Right renal pelvis (tissue), 4 donors: ENCODE results near the gene LAMB3. TPM values are rescaled to one million over a fixed set of nuclear protein-coding genes. Genes with fewer than 3 reads are reported as not detected.

ENCODE experiments used
- DNase-seq, 4 donors: peaks; one replicate each; pipeline ENCODE4 v3.0.0-alpha.2; 2013; ENCODE audit warnings: low read depth in 4 of 4, low spot score in 3 of 4, missing footprints in 1 of 4
- polyA plus RNA-seq, 4 donors: library from polyadenylated mRNA; unstranded; fragments of 120-200 nt; gene quantifications; one replicate each; pipeline ENCODE4 v1.2.1, GENCODE V29; 2013; ENCODE audit not compliant: insufficient read length in 4 of 4

LAMB3 gene
- polyA plus RNA-seq, 4 donors: 0.93 to 1.8 (median 1.7) TPM

- DNase-seq: no peak
Measured at GRCh38 chr1:209635850-209636249, 16.4 kb downstream of the LAMB3 start.

DNA sequence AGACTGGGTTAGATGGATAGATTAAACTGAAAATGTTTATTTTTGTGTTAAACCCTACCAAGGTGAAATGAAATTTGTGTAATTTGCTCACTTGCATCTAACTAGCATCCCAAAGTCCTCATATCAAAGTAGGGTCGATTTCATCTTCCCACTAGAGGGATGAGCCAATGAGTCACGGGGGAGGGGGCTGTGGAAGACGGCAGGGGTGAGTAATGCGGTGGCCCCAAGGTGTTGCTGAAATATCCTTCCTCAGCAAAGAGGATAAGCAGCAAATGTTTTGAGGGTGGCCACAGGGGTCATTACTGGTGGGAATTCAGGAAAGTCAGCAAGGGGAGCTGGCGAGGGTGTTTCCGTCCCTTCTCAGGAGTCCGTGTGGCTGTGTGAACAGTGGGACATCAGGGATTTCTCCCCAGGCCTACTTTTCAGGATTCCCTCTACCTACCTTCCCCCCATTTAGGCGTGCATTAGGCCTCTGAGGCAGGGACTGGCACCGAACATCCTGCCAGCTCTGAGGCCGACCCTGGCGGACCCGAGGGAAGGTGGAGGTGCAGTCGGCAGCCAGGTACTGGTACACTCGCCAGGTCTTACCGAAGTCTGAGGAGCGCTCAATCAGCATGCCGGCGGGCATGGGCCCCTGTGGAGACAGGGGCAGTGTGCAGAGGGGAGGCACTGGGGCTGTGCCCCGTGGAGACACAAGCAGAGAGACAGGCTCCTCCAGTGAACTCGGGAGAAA is 18.1 kb downstream of the LAMB3 start:
- no peak for DNase-seq

GRCh38 chr1:209633335-209633997 is 18.8 kb downstream of the LAMB3 start:
- no peak for DNase-seq

GRCh38 chr1:209630383-209631225 is 21.6 kb downstream of the LAMB3 start:
- DNase-seq: no peak

- no peak for DNase-seq
Measured at GRCh38 chr1:209629621-209630382, 22.4 kb downstream of the LAMB3 start.

GRCh38 chr1:209628618-209629299 is 23.5 kb downstream of the LAMB3 start:
- DNase-seq: no peak

DNA sequence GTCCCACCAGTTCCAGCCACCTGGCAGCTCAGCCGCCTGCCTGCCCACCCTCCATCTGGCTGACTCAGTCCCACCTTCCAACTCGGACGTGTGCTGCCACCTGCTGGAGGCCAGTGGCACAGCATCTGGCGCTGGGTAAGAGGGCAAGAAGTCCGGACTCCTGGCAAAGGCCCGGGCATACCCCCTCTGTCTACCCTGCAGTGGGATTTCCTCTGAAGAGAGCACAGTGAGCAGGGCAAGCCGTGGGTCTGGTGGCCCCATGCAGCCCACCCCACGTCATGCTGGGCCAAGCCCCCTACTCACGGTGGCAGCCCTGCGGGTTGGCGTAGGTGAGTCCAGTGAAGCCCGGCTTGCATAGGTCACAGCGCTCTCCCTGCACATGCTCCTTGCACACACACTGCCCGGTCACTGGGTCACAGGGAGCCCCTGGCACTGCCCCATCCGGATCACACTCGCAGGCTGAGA is 24.5 kb downstream of the LAMB3 start:
- DNase-seq: peak in 3 of 4 donors; percentile 65 to 71 (median 65)

DNA sequence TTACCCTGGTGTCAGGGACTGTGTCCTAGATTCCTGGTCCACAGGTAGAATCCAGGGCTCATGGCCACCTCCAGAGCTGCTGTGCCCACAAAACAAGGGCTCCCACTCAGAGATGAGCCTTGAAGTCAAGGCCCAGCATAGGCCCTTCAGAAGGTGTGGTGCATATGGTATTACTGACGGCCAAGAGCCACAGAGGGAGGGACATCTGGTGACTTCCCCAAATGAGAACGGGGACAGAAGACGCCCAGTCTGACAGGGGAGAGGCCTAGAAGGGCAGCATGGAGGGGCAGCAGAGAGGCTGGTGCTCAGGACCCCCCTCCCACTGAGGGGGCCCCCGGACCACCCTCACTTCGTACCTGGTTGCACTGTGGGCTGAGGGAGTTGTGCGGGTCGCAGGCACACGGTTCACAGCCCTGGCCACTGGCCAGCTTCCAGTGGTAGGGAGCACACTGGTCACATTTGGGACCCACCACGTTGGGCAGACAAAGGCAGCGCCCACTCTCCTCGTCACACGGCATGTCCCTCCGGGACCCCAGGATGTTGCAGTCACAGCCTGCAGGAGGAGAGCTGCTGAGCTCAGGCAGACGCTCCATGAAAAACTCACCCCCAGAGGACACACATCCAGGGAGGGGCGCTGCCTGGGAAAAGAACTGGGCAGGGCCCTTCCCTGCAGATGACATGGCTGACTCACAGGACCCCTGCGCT is 25.0 kb downstream of the LAMB3 start:
- no peak for DNase-seq

DNA sequence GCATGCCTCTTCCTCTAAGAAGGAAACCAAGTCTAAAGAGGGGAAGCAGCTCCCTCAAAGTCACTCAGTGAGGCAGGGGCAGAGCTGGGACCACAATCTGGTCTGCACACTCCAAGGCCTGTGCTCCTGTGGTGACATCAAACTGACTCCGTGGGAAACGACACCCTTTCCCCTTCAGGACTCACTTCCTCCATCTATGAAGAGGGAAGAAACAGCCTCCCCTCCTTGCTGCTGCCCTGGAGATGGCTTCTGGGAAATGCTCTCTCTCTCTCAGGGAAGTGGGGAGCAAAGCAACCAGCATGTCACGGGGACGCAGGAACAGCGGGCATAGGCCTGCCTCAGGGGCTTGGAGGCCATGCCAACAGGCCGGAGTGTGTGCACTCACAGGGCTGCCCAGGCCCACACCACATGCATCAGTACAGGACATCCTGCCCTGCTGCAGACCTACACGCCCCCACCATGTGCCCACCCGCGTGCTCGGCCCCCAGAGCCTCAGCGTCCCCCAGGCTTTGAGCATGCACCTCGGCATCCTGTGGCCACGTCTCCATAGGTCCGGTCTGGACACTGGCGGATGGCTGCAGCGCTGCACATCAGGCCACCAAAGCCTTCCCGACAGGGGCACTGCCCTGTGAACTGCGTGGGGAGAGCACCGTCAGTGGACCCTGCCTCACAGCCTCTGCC is 25.7 kb downstream of the LAMB3 start:
- no peak for DNase-seq

- DNase-seq: no peak
Measured at GRCh38 chr1:209625791-209626285, 26.4 kb downstream of the LAMB3 start.

DNA sequence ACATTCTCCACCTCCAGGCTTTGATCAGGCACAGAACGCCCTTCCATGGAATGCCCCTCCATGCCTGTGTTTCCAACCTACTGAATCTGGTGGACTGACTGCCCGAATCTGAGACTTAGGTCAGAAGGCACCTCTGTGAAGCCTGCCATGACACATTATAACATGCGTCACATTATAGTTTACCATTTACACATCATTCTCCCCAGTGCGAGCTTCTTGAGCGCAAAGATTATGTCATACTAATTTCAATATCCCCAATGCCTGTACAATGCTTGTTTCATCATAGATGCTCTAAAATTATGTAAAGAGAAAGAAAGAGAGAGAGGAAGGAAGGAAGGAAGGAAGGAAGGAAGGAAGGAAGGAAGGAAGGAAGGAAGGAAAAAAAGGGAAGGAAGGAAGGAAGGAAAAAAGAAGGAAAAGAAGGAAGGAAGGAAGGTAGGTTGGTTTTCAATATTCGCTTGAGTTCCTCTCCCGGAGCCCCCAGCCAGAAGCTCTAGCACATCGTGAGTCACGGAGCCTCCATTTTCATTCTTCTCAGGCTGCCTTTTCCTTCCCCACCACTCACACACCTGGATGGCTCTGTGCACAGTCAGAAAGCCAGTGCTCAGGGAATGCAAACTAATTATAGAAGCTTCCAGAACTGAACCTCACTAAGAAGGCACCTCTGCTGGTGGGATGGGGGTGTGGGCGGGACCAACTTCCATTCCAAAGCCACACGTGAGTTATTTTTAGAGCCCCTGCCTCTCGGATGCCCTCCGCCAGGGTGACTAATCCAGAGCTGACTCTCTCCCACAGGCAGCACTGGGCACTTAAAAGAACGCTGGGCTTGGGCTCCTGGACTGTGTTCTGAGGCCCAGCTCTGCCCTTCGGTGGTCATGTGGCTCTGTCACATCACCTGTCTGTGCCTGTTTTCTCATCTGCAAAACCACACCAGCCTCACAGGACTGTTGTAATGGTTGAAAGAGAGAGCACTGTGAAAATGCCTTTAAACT is 27.4 kb downstream of the LAMB3 start:
- DNase-seq: no peak

DNA sequence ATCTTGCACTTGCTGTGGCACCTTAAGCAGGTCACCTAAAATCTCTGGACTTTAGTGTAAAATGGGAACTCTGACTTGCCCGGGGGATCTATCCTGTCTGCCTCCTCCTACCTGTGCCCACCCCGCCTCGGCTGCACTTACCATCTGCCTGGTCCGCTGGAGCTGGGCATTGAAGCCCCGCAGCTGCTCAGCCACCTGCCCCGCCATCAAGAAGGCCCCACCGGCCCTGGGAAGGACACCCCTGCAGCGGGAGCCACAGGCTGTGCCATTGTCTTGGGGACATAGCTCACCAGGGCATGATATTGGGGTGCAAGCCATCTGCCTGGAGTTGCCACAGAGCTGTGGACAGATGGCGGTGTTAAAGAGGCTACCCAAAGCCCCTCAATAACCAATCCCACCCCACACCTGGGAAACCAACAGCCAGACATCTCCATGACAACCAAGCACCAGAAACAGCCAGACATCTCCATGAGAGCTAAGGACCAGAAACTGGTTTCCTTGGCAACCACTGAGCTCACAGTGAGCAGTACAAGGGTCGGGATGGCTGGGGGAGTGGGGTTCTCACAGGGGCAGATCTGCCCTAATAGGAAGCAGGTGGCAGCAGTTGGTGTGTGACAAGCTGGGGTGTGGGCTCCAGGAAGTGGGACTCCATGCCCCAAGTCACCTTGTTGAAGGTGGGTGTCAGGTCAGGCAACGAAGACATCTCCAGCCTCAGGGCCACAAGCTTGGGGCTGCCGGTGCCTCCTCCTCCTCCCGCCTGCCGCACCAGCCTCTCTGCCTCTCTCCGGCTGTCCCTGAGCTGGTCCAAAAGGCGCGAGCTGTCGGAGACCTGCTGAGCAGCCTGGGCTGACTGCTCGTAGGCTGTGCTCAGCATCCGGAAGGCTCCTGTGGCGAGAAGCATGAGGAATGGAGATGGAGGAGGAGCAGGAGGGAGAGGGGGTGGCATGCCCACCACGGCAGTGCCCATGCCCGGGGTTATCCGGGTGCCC is 29.1 kb downstream of the LAMB3 start:
- no peak for DNase-seq

- no peak for DNase-seq
Measured at GRCh38 chr1:209621741-209622655, 30.2 kb downstream of the LAMB3 start.

GRCh38 chr1:209621286-209621685 is 30.9 kb downstream of the LAMB3 start:
- DNase-seq: no peak

DNA sequence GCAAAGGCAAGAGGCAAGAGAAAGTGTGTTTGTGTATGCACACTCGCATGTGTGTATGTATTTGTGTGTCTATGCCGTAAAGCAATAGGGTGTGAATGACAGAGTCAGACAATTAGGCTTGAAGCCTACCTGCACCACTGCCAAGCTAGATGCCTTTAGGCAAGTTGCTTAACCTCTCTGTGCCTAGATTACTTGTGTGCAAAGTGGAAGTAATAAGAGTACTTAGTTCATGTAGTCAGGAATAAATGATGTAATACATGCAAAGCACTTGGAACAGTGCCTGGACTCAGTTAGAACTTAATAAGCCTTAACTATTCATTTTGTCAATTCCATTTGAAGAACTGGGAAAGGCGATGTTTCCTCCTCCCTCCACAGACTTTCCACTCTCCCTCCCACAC is 31.7 kb downstream of the LAMB3 start:
- DNase-seq: no peak
